ENCODE results near the gene PGRMC2.

Gene PGRMC2

DNA sequence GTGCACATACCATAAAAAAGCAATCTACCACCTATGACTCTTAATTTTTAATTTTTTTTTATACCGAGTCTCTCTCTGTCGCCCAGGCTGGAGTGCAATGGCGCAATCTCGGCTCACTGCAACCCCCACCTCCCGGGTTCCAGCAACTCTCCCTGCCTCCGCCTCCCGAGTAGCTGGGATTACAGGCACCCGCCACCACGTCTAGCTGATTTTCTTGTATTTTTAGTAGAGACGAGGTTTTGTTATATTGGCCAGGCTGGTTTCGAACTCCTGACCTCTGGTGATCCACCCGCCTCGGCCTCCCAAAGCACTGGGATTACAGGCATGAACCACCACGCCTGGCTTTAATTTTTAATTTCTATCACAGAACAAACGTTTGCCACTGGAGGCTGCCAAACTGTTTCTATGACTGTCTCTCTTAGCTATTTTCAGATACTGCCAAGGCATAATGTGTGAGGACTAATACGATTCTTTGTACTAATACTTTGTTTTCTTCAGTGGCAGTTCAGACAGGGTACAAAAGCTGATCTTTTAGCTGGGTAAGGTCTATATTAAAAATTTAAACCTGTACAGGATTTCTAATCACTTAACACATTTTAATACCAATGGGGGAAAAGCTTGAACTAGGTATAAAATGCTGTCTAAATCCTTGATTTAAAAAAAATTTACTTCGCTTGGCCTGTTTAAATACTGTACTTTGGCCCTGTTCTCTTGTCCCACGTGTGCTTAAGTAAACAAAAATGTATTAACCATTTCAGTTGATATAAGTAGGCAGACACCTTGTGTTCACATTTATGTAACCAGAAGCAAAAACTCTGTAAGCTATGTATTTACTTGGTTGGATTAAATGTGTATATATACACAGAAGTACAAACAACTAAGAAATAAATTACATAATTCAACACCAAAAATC, 2.3 kb downstream of the PGRMC2 start:
- Mint-ChIP-seq H3K9me3 (no peaks in the 10 kb centered on the region), H3K4me3 (peak overlapping the region; percentile 96 to 98 (median 98)), H3K36me3 (ENCODE audit: low read depth) (peaks cover 44% of the 10 kb centered on the region), H3K27ac (peak overlapping the region; percentile 61 to 94 (median 90)), H3K27me3 (ENCODE audit: low read depth) (no peaks in the 10 kb centered on the region), H3K4me1 (peaks cover 32% of the 10 kb centered on the region)
- TF ChIP-seq CTCF (IDR thresholded peaks at IDR 0.05; ENCODE audit: unreplicated experiment in 3 of 3) = no peak

- peak overlapping the region in 2 of 3 experiments; percentile 38 to 58 for H3K4me3 Mint-ChIP-seq
- H3K9me3 Mint-ChIP-seq = no peaks in the 10 kb centered on the region
- TF ChIP-seq CTCF (IDR thresholded peaks at IDR 0.05; ENCODE audit: unreplicated experiment in 3 of 3) = no peak
- peaks cover 39% of the 10 kb centered on the region for H3K4me1 Mint-ChIP-seq
- H3K27me3 Mint-ChIP-seq (ENCODE audit: low read depth) = no peaks in the 10 kb centered on the region
- H3K27ac Mint-ChIP-seq = no peak overlapping the region
- peaks cover 54% of the 10 kb centered on the region for H3K36me3 Mint-ChIP-seq (ENCODE audit: low read depth)
Measured at GRCh38 chr4:128284317-128284716, 3.3 kb downstream of the PGRMC2 start.

DNA sequence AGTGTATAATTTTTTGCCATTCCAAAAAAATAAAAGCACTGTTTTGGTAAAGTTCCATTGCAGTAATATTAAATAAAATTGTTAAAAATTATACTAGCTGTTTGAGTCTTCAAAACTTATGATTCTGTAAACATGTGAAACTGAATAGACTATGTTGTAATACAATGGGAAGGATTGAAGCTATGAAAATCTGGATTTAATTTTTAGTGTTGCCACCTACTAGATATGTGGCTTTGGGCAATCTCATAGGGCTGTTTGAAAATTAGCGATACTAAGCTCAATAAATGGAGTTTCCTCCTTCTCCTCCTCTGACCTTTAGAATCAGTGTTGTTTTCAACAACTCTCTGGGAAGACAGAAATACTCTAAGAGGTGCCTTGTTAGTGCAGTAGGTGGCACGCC, 4.5 kb downstream of the PGRMC2 start:
- Mint-ChIP-seq H3K4me1 (peaks cover 34% of the 10 kb centered on the region), H3K36me3 (ENCODE audit: low read depth) (peaks cover 56% of the 10 kb centered on the region), H3K9me3 (no peaks in the 10 kb centered on the region), H3K27ac (no peak overlapping the region), H3K27me3 (ENCODE audit: low read depth) (no peaks in the 10 kb centered on the region), H3K4me3 (no peak overlapping the region)
- no peak for TF ChIP-seq CTCF (IDR thresholded peaks at IDR 0.05; ENCODE audit: unreplicated experiment in 3 of 3)

DNA sequence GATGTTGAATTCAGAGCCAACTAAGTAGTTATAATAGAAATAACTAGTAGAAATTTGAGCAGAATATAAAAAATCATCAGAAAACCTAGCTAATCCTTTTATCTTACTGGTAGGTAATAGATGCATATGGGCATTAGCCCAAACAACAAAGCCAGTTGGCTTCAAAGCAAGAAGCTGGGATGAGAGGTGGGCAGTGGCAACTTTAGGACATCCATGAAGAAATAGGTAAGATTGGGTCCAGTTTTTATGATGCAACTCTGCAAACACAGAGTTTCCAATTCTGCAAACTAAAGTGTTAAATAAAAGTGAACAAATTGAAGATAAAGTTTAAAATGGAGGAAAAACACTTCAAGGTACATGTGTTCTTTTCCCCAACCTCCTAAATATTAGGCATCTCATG, 5.1 kb downstream of the PGRMC2 start:
- no peak for TF ChIP-seq CTCF (IDR thresholded peaks at IDR 0.05; ENCODE audit: unreplicated experiment in 3 of 3)
- Mint-ChIP-seq H3K36me3 (ENCODE audit: low read depth) (peaks cover 56% of the 10 kb centered on the region), H3K27ac (no peak overlapping the region), H3K9me3 (no peaks in the 10 kb centered on the region), H3K4me3 (no peak overlapping the region), H3K27me3 (ENCODE audit: low read depth) (no peaks in the 10 kb centered on the region), H3K4me1 (peaks cover 34% of the 10 kb centered on the region)

- peaks cover 32% of the 10 kb centered on the region for H3K4me1 Mint-ChIP-seq
- TF ChIP-seq CTCF (IDR thresholded peaks at IDR 0.05; ENCODE audit: unreplicated experiment in 3 of 3) = no peak
- H3K27me3 Mint-ChIP-seq (ENCODE audit: low read depth) = no peaks in the 10 kb centered on the region
- H3K27ac Mint-ChIP-seq = no peak overlapping the region
- no peaks in the 10 kb centered on the region for H3K9me3 Mint-ChIP-seq
- peaks cover 56% of the 10 kb centered on the region for H3K36me3 Mint-ChIP-seq (ENCODE audit: low read depth)
- no peak overlapping the region for H3K4me3 Mint-ChIP-seq
Measured at GRCh38 chr4:128281354-128281753, 6.3 kb downstream of the PGRMC2 start.

Measured in nephron (organoid).